Measurements from ENCODE around the gene ARHGAP29. TPM values are rescaled to one million over a fixed set of nuclear protein-coding genes. Genes with fewer than 3 reads are reported as not detected.

ARHGAP29 gene
- total and polyA plus RNA-seq, 3 experiments from 2014 or later: not detected

DNA sequence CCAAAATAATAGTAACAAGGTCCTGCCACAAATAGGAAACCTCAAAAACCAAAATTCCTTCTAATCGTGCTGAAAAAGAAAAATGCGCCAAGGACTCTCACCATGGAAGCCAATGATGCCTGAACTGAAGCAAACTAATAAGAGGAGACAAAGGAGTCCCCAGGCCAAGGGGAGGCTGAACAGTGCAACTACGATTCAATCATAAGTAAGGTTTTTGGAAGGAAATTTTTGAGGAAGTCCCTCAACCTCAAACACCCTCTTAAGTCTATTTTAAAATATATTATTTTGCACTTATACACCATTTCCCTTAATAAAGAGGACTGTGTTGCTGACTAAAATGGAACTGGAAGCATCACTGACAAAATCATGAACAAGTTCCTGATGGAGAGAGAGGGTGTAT lies 1.7 kb upstream of the ARHGAP29 start:
- H3K36me3 Mint-ChIP-seq: peaks cover 0 to 10% (median 0%) of the 10 kb centered on the region in 3 donors
- CTCF ChIA-PET: no interaction called here

DNA sequence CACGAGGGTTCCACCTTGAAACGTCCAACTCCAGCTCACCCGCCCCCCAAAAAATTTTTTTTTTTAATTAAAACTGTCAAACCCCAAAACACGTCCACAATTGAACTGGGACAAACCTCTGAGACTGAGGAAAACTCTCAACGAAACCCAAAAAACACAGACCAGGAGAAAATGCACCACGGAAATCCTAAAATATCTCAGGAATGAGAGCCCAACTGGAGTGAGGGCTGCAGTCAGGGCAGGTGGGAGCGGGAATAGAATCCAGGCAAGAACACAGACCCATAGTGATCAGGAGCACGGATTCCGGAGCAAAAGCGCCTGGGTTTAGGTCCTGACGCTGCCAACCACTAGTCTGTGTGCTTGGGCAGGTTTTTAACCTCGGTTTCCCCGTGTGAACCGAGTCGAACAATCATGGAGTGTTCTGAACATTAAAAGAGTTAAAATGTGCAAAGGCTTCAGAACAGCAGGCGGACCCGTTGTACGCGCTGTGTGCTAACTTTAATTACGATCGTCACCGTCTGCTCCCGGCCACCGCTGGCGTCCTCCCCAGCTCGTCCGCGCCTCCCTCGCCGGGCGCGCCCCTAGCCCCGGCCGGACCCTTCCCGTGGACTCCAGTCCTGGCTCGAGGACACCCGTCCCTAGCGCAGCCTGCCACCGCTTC lies 624 bp downstream of the ARHGAP29 start:
- H3K4me1 Mint-ChIP-seq: peaks cover 12 to 23% (median 15%) of the 10 kb centered on the region in 3 donors
- Histone ChIP-seq H3K4me1 (ENCODE audit: insufficient read depth, low read length) (no peaks in the 10 kb centered on the region), H3K27ac (ENCODE audit: low read depth, low read length) (no peak overlapping the region), H3K9me3 (ENCODE audit: low read length) (no peaks in the 10 kb centered on the region), H3K36me3 (ENCODE audit: insufficient read depth, low read length) (no peaks in the 10 kb centered on the region), H3K4me3 (ENCODE audit: low read length) (no peak overlapping the region), H3K27me3 (ENCODE audit: insufficient read depth, low read length, poor library complexity, severe bottlenecking) (peaks cover 20% of the 10 kb centered on the region)
- H3K4me3 Mint-ChIP-seq: peak overlapping the region in 6 of 7 donors; percentile 51 to 80 (median 56)
- H3K27me3 Mint-ChIP-seq: peaks cover 58 to 78% of the 10 kb centered on the region in 2 donors
- no peak overlapping the region for H3K27ac Mint-ChIP-seq
- peak in 1 of 5 donors; percentile 1 for DNase-seq
- ChIA-PET POLR2A (no interaction called here), CTCF (no interaction called here)
- H3K36me3 Mint-ChIP-seq: peaks cover 0 to 5% (median 0%) of the 10 kb centered on the region in 3 donors
- H3K9me3 Mint-ChIP-seq: peaks cover 2 to 15% (median 9%) of the 10 kb centered on the region in 5 donors

More for the DNA sequence above, 1.7 kb upstream of the ARHGAP29 start:
- peaks cover 22 to 33% (median 31%) of the 10 kb centered on the region in 5 donors for H3K9me3 Mint-ChIP-seq
- Histone ChIP-seq H3K9me3 (ENCODE audit: low read length) (no peaks in the 10 kb centered on the region), H3K27me3 (ENCODE audit: insufficient read depth, low read length, poor library complexity, severe bottlenecking) (peaks cover 25% of the 10 kb centered on the region), H3K4me1 (ENCODE audit: insufficient read depth, low read length) (no peaks in the 10 kb centered on the region), H3K27ac (ENCODE audit: low read depth, low read length) (no peak overlapping the region), H3K4me3 (ENCODE audit: low read length) (no peak overlapping the region), H3K36me3 (ENCODE audit: insufficient read depth, low read length) (no peaks in the 10 kb centered on the region)
- POLR2A ChIA-PET: no interaction called here
- peak overlapping the region in 1 of 7 donors; percentile 16 for H3K4me3 Mint-ChIP-seq
- peaks cover 59 to 84% of the 10 kb centered on the region in 2 donors for H3K27me3 Mint-ChIP-seq
- H3K4me1 Mint-ChIP-seq: peaks cover 12 to 23% (median 15%) of the 10 kb centered on the region in 3 donors
- DNase-seq: no peak
- H3K27ac Mint-ChIP-seq: no peak overlapping the region

DNA sequence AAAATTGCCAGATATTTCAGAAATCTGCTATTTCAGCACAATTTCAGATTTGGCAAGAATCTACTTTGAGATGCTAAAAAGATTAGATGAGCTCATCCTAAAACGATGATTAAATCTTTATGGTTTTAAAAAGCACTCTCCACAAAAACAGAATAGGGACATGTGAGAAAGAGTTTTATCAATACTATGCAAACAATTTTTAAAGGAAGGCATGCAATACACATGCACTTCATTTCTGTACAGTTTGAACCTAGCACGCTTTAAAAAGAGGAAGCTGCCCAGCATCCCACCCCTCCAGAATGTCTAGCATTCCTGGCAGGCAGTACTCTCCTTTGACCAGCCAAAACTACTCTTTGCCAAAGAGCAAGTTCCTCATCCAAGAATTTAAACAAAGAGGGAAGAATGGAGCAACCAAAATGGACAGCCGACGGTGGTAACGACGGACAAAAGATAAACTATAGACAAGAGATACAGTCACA lies 1.3 kb downstream of the ARHGAP29 start:
- peaks cover 0 to 14% (median 9%) of the 10 kb centered on the region in 5 donors for H3K9me3 Mint-ChIP-seq
- no peak for DNase-seq
- H3K27me3 ChIP-seq (ENCODE audit: insufficient read depth, low read length, poor library complexity, severe bottlenecking): peaks cover 20% of the 10 kb centered on the region
- H3K36me3 ChIP-seq (ENCODE audit: insufficient read depth, low read length): no peaks in the 10 kb centered on the region
- H3K4me3 Mint-ChIP-seq: peak overlapping the region in 6 of 7 donors; percentile 51 to 75 (median 56)
- no peaks in the 10 kb centered on the region for H3K4me1 ChIP-seq (ENCODE audit: insufficient read depth, low read length)
- H3K27ac ChIP-seq (ENCODE audit: low read depth, low read length): no peak overlapping the region
- H3K27ac Mint-ChIP-seq: no peak overlapping the region
- peaks cover 0 to 5% (median 0%) of the 10 kb centered on the region in 3 donors for H3K36me3 Mint-ChIP-seq
- peaks cover 58 to 81% of the 10 kb centered on the region in 2 donors for H3K27me3 Mint-ChIP-seq
- CTCF ChIA-PET: no interaction called here
- H3K4me1 Mint-ChIP-seq: peaks cover 12 to 23% (median 15%) of the 10 kb centered on the region in 3 donors
- H3K4me3 ChIP-seq (ENCODE audit: low read length): no peak overlapping the region
- H3K9me3 ChIP-seq (ENCODE audit: low read length): no peaks in the 10 kb centered on the region
- POLR2A ChIA-PET: no interaction called here

DNA sequence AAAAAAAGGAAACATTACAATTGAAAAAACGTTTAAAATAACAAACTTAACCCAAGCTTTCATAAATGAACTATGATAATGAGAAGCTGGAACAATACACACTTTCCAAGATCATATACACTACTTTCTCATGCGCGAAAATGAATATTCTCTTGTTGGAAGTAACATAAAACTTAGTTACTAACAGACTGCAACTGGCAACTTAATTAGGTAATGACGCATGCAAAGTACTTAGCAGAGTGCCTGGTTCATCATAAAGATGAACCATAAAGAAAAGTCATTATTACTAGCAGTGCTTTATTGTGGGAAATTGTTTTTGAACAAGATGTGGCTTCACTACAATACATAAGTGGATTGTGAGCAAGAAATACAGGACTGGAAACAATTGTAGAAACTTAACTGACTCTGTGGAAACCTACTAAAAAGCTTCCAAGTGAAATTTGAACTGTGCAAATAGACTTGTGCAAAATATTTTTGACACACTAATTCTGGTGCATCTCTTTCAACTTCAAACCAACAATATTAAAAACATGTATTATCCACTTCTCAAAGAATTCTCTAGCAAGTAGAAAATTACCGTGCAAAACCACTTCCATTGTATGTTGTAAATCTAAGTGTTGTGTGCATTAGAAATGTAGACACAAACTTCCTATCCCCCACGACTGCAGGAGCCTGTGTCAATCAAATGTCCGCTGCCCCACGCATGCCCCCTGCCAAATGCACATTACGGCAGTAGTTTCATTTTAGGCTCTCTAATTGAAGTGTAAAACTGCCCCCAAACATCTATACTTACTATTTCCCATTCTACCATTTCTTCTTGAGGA lies 2.0 kb downstream of the ARHGAP29 start:
- H3K4me3 ChIP-seq (ENCODE audit: low read length): no peak overlapping the region
- POLR2A ChIA-PET: no interaction called here
- CTCF ChIA-PET: no interaction called here

DNA sequence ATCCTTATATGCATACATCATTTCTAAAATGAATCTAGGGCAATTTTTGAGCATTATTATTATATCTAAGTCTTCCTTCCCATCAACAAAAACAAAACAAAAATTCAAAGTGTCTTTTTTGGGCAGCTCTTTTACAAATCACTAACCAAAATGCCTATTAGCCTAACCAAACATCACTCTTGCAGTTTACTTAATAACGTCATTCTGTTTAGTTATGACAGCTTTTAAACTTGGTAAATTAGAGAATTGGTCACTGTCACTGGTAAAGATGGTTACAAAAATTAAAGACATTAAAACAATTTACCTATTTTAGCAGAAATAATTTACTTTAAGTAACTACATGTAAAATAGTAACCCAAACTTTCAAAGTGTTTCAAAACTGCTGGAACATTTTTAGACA lies 2.8 kb downstream of the ARHGAP29 start:
- Histone ChIP-seq H3K36me3 (ENCODE audit: insufficient read depth, low read length) (no peaks in the 10 kb centered on the region), H3K27me3 (ENCODE audit: insufficient read depth, low read length, poor library complexity, severe bottlenecking) (peaks cover 20% of the 10 kb centered on the region), H3K4me1 (ENCODE audit: insufficient read depth, low read length) (no peaks in the 10 kb centered on the region), H3K27ac (ENCODE audit: low read depth, low read length) (no peak overlapping the region), H3K4me3 (ENCODE audit: low read length) (no peak overlapping the region), H3K9me3 (ENCODE audit: low read length) (no peaks in the 10 kb centered on the region)
- H3K36me3 Mint-ChIP-seq: peaks cover 0 to 5% (median 0%) of the 10 kb centered on the region in 3 donors
- no peak overlapping the region for H3K4me3 Mint-ChIP-seq
- no peak overlapping the region for H3K27ac Mint-ChIP-seq
- H3K9me3 Mint-ChIP-seq: peaks cover 0 to 14% (median 9%) of the 10 kb centered on the region in 5 donors
- POLR2A ChIA-PET: no interaction called here
- no peak for DNase-seq
- peaks cover 59 to 68% of the 10 kb centered on the region in 2 donors for H3K27me3 Mint-ChIP-seq
- CTCF ChIA-PET: no interaction called here
- H3K4me1 Mint-ChIP-seq: peaks cover 12 to 23% (median 15%) of the 10 kb centered on the region in 3 donors

More for the DNA sequence above, 2.0 kb downstream of the ARHGAP29 start:
- Mint-ChIP-seq H3K4me3 (peak overlapping the region in 3 of 7 donors; percentile 55 to 68 (median 57)), H3K36me3 (peaks cover 0 to 5% (median 0%) of the 10 kb centered on the region in 3 donors), H3K9me3 (peaks cover 0 to 14% (median 9%) of the 10 kb centered on the region in 5 donors), H3K27ac (no peak overlapping the region), H3K4me1 (peaks cover 12 to 23% (median 15%) of the 10 kb centered on the region in 3 donors), H3K27me3 (peaks cover 61 to 75% of the 10 kb centered on the region in 2 donors)
- peaks cover 20% of the 10 kb centered on the region for H3K27me3 ChIP-seq (ENCODE audit: insufficient read depth, low read length, poor library complexity, severe bottlenecking)
- H3K27ac ChIP-seq (ENCODE audit: low read depth, low read length): no peak overlapping the region
- no peak for DNase-seq
- H3K4me1 ChIP-seq (ENCODE audit: insufficient read depth, low read length): no peaks in the 10 kb centered on the region
- no peaks in the 10 kb centered on the region for H3K9me3 ChIP-seq (ENCODE audit: low read length)
- no peaks in the 10 kb centered on the region for H3K36me3 ChIP-seq (ENCODE audit: insufficient read depth, low read length)

DNA sequence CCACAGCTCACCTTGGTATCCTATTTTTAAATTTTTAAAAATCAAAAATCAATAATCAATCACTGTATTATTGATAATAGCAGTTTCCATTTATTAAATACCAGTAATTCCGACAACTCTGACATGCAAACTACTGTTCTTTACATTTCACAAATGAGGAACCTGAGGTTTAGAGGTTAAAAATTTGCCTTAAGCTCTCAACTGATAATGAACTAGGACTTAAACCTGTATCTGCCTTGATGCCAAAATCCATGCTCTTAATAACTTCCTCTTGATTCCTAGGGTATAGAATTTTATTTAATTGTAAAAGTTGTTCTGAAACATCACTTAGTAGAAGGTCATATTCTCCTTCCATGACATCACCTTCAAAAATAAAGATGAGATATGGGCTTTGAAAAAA lies 5.6 kb downstream of the ARHGAP29 start:
- Mint-ChIP-seq H3K9me3 (peaks cover 0 to 8% (median 5%) of the 10 kb centered on the region in 5 donors), H3K36me3 (no peaks in the 10 kb centered on the region), H3K4me3 (no peak overlapping the region), H3K27me3 (peaks cover 40 to 48% of the 10 kb centered on the region in 2 donors), H3K27ac (no peak overlapping the region), H3K4me1 (peaks cover 12 to 15% (median 14%) of the 10 kb centered on the region in 3 donors)
- Histone ChIP-seq H3K27ac (ENCODE audit: low read depth, low read length) (no peak overlapping the region), H3K4me1 (ENCODE audit: insufficient read depth, low read length) (no peaks in the 10 kb centered on the region), H3K27me3 (ENCODE audit: insufficient read depth, low read length, poor library complexity, severe bottlenecking) (peaks cover 11% of the 10 kb centered on the region), H3K36me3 (ENCODE audit: insufficient read depth, low read length) (no peaks in the 10 kb centered on the region), H3K4me3 (ENCODE audit: low read length) (no peak overlapping the region), H3K9me3 (ENCODE audit: low read length) (no peaks in the 10 kb centered on the region)
- ChIA-PET POLR2A (no interaction called here), CTCF (no interaction called here)
- DNase-seq: no peak

DNA sequence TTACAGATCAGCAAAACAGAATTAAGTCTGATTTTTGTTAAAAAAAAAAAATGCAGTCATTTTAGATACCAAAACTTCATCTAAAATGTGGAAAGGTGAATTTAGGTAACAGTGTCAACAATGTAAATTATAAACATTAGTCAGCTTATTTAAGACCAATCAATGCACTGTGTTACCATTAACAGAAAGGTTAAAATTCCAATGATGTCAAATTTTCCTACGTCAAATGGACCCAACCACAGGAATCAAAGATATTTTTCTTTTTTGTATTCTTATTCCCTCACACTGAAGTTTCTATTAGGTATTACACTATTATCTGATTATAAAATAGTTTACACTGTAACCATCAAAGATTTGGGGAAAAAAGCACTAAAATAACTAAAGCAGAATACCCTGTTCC lies 6.5 kb downstream of the ARHGAP29 start:
- CTCF ChIA-PET: no interaction called here
- POLR2A ChIA-PET: no interaction called here
- Histone ChIP-seq H3K27ac (ENCODE audit: low read depth, low read length) (no peak overlapping the region), H3K27me3 (ENCODE audit: insufficient read depth, low read length, poor library complexity, severe bottlenecking) (peaks cover 9% of the 10 kb centered on the region), H3K4me3 (ENCODE audit: low read length) (no peak overlapping the region), H3K36me3 (ENCODE audit: insufficient read depth, low read length) (no peaks in the 10 kb centered on the region), H3K9me3 (ENCODE audit: low read length) (no peaks in the 10 kb centered on the region), H3K4me1 (ENCODE audit: insufficient read depth, low read length) (no peaks in the 10 kb centered on the region)
- no peak overlapping the region for H3K4me3 Mint-ChIP-seq
- no peak for DNase-seq
- peaks cover 3 to 6% (median 6%) of the 10 kb centered on the region in 3 donors for H3K4me1 Mint-ChIP-seq
- H3K27me3 Mint-ChIP-seq: peaks cover 33 to 41% of the 10 kb centered on the region in 2 donors
- H3K27ac Mint-ChIP-seq: no peak overlapping the region
- H3K9me3 Mint-ChIP-seq: peaks cover 0 to 5% (median 2%) of the 10 kb centered on the region in 5 donors
- H3K36me3 Mint-ChIP-seq: no peaks in the 10 kb centered on the region

Data from CD8-positive, alpha-beta memory T cell (primary cell).